ENCODE data around the gene SPRYD3. TPM values are rescaled to one million over a fixed set of nuclear protein-coding genes. Genes with fewer than 3 reads are reported as not detected.

Gene SPRYD3
- total RNA-seq, 4 donors from 2014 or later = 10.1 to 27.0 (median 21.9) TPM

- Histone ChIP-seq H3K4me1 (peaks cover 0 to 28% (median 14%) of the 10 kb centered on the region in 4 donors), H3K4me3 (no peak overlapping the region), H3K9me3 (no peaks in the 10 kb centered on the region), H3K27ac (no peak overlapping the region), H3K27me3 (no peaks in the 10 kb centered on the region), H3K36me3 (peaks cover 0 to 10% (median 0%) of the 10 kb centered on the region in 4 donors)
- WGBS, 2 donors (ENCODE audit: low coverage in 1 of 2) = 63 to 83% methylated on average over 3 to 7 of the region's 7 CpGs
- in situ Hi-C loops (cut with MboI; ENCODE audit: low pct_ligation_motif_present in 1 of 4, low pct_unique_long_range_greater_than_20kb in 1 of 4, low sequenced_read_pairs in 3 of 4) (loop anchor here in 3 of 4 donors (10.0 to 25.0 kb wide), 3 partner anchors 117 to 220 kb away; partner anchors contain the start of genes CSAD (in 2 of the 3), ZNF740 (in 2 of the 3), MYG1 (in 1 of the 3) and PFDN5 (in 1 of the 3)), intact Hi-C loops (cut with DNase I; ENCODE audit: low total_unique reads) (loop anchor here (10.0 kb wide), 2 partner anchors 127 to 217 kb away; no protein-coding TSS in a partner anchor)
- TF ChIP-seq POLR2A (IDR thresholded peaks at IDR 0.05) (no peak), EP300 (IDR thresholded peaks at IDR 0.05; ENCODE audit: low read depth) (no peak), POLR2AphosphoS5 (IDR thresholded peaks at IDR 0.05) (no peak)
- TF ChIP-seq, protein P1, sequence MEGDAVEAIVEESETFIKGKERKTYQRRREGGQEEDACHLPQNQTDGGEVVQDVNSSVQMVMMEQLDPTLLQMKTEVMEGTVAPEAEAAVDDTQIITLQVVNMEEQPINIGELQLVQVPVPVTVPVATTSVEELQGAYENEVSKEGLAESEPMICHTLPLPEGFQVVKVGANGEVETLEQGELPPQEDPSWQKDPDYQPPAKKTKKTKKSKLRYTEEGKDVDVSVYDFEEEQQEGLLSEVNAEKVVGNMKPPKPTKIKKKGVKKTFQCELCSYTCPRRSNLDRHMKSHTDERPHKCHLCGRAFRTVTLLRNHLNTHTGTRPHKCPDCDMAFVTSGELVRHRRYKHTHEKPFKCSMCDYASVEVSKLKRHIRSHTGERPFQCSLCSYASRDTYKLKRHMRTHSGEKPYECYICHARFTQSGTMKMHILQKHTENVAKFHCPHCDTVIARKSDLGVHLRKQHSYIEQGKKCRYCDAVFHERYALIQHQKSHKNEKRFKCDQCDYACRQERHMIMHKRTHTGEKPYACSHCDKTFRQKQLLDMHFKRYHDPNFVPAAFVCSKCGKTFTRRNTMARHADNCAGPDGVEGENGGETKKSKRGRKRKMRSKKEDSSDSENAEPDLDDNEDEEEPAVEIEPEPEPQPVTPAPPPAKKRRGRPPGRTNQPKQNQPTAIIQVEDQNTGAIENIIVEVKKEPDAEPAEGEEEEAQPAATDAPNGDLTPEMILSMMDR (IDR thresholded peaks at IDR 0.05) = no peak
- DNase-seq = no peak
Observed at GRCh38 chr12:53067074-53067992, 11.9 kb downstream of the SPRYD3 start.

GRCh38 chr12:53065975-53066931 is 12.9 kb downstream of the SPRYD3 start:
- Histone ChIP-seq H3K4me1 (peaks cover 8 to 27% (median 10%) of the 10 kb centered on the region in 4 donors), H3K27ac (peak overlapping the region; percentile 36 to 68 (median 52)), H3K27me3 (no peaks in the 10 kb centered on the region), H3K4me3 (no peak overlapping the region), H3K9me3 (no peaks in the 10 kb centered on the region), H3K36me3 (peaks cover 0 to 10% (median 0%) of the 10 kb centered on the region in 4 donors)
- intact Hi-C loops (cut with DNase I; ENCODE audit: low total_unique reads) (loop anchor here (10.0 kb wide), 2 partner anchors 129 to 219 kb away; no protein-coding TSS in a partner anchor), in situ Hi-C loops (cut with MboI; ENCODE audit: low pct_ligation_motif_present in 1 of 4, low pct_unique_long_range_greater_than_20kb in 1 of 4, low sequenced_read_pairs in 3 of 4) (loop anchor here in 3 of 4 donors (10.0 to 25.0 kb wide), 3 partner anchors 119 to 221 kb away; partner anchors contain the start of genes CSAD (in 2 of the 3), ZNF740 (in 2 of the 3), MYG1 (in 1 of the 3) and PFDN5 (in 1 of the 3))
- TF ChIP-seq POLR2A (IDR thresholded peaks at IDR 0.05) = no peak
- TF ChIP-seq, protein P1 (IDR thresholded peaks at IDR 0.05) = peak; percentile 84 to 91 (median 89)
- peak in 2 of 3 donors; percentile 18 to 54 for TF ChIP-seq POLR2AphosphoS5 (IDR thresholded peaks at IDR 0.05)
- TF ChIP-seq EP300 (IDR thresholded peaks at IDR 0.05; ENCODE audit: low read depth) = no peak
- DNase-seq = peak; percentile 83
- 41 to 81% methylated on average over 3 to 24 of the region's 24 CpGs for WGBS, 2 donors (ENCODE audit: low coverage in 1 of 2)

GRCh38 chr12:53065470-53065869 is 13.7 kb downstream of the SPRYD3 start:
- DNase-seq = no peak
- peaks cover 6 to 27% (median 18%) of the 10 kb centered on the region in 4 donors for H3K4me1 ChIP-seq
- WGBS, 2 donors (ENCODE audit: low coverage in 1 of 2) = 79% methylated on average over 7 of the region's 7 CpGs; no CpG with 5 or more reads in 1 of the 2 donors
- H3K36me3 ChIP-seq = peaks cover 0 to 10% (median 0%) of the 10 kb centered on the region in 4 donors
- in situ Hi-C loops (cut with MboI; ENCODE audit: low pct_ligation_motif_present in 1 of 4, low pct_unique_long_range_greater_than_20kb in 1 of 4, low sequenced_read_pairs in 3 of 4) = loop anchor here in 3 of 4 donors (10.0 to 25.0 kb wide), 3 partner anchors 119 to 222 kb away; partner anchors contain the start of genes CSAD (in 2 of the 3), ZNF740 (in 2 of the 3), MYG1 (in 1 of the 3) and PFDN5 (in 1 of the 3)
- peak overlapping the region; percentile 36 to 68 (median 52) for H3K27ac ChIP-seq
- TF ChIP-seq POLR2A (IDR thresholded peaks at IDR 0.05) = no peak
- TF ChIP-seq EP300 (IDR thresholded peaks at IDR 0.05; ENCODE audit: low read depth) = no peak
- TF ChIP-seq, protein P1 (IDR thresholded peaks at IDR 0.05) = no peak
- no peak for TF ChIP-seq POLR2AphosphoS5 (IDR thresholded peaks at IDR 0.05)
- no peaks in the 10 kb centered on the region for H3K27me3 ChIP-seq
- intact Hi-C loops (cut with DNase I; ENCODE audit: low total_unique reads) = loop anchor here (10.0 kb wide), 2 partner anchors 129 to 219 kb away; no protein-coding TSS in a partner anchor
- H3K9me3 ChIP-seq = no peaks in the 10 kb centered on the region
- no peak overlapping the region for H3K4me3 ChIP-seq

Data from transverse colon (tissue), 4 donors.